Kidney (tissue), 14 donors: ENCODE data around the gene SLC7A4. TPM values are rescaled to one million over a fixed set of nuclear protein-coding genes. Genes with fewer than 3 reads are reported as not detected.

Experiments used
- DNase-seq, 5 donors: peaks; one replicate each; pipeline ENCODE4 v3.0.0-alpha.2; 2013 to 2020
- FAIRE-seq: peaks from 2 replicates; lab custom pipeline; 2012; peaks lifted over from hg19 to GRCh38; lab: Jason Lieb, UNC
- H3K27ac ChIP-seq, 2 donors: one replicate each; pipeline ENCODE4 v1.7.0; 2013; ENCODE audit warnings: low read depth in 2 of 2, low read length in 2 of 2, inconsistent platforms in 1 of 2
- H3K27me3 ChIP-seq: one replicate; pipeline ENCODE4 v1.7.1; 2013; ENCODE audit warnings: low read length, inconsistent platforms; ENCODE audit not compliant: control insufficient read depth, insufficient read depth
- H3K36me3 ChIP-seq, 3 donors: one replicate each; pipeline versions ENCODE4 v1.7.0 to v1.7.1; 2013; ENCODE audit warnings: low read length in 3 of 3, control low read depth in 1 of 3, inconsistent platforms in 1 of 3; ENCODE audit not compliant: insufficient read depth in 3 of 3, control insufficient read depth in 2 of 3
- H3K4me1 ChIP-seq, 3 donors: one replicate each; pipeline versions ENCODE4 v1.7.0 to v1.7.1; 2013; ENCODE audit warnings: low read length in 3 of 3, inconsistent platforms in 1 of 3, low read depth in 1 of 3; ENCODE audit not compliant: control insufficient read depth in 2 of 3, insufficient read depth in 2 of 3
- H3K4me3 ChIP-seq, 3 donors: one replicate each; pipeline versions ENCODE4 v1.7.0 to v1.8.1; 2013; ENCODE audit warnings: low read length in 3 of 3, control low read depth in 1 of 3, inconsistent platforms in 1 of 3
- H3K9ac ChIP-seq, 3 donors: one replicate each; pipeline versions ENCODE4 v1.7.0 to v1.7.1; 2013; ENCODE audit warnings: low read length in 3 of 3, control low read depth in 1 of 3, inconsistent platforms in 1 of 3
- H3K9me3 ChIP-seq, 3 donors: one replicate each; pipeline versions ENCODE4 v1.7.0 to v1.7.1; 2013; ENCODE audit warnings: low read length in 3 of 3, control low read depth in 1 of 3, inconsistent platforms in 1 of 3; ENCODE audit not compliant: control insufficient read depth in 2 of 3, insufficient read depth in 1 of 3
- intact Hi-C: fragments of 100-400 bp; cut with DNase I; formaldehyde crosslinking; loops from one replicate; pipeline ENCODE4 v1.11.1; 2022
- polyA plus RNA-seq: library from polyadenylated mRNA; stranded (reverse); fragments of 350-450 nt; fragmentation: Illumina TruSeq; extraction: RNeasy Lipid Tissue Mini Kit (QIAGEN cat#74804); gene quantifications from one replicate; pipeline ENCODE4 v1.2.3, GENCODE V29; 2014; ENCODE audit warnings: low read depth, low replicate concordance; ENCODE audit not compliant: insufficient read depth
- total RNA-seq: library from RNA; stranded (reverse); fragmentation: NEBNext Ultra II Directional; extraction: Animal tissue kit (Norgen Biotek cat#: 25700); gene quantifications from one replicate; pipeline ENCODE4 v1.2.1, GENCODE V29; 2021
- TF ChIP-seq, protein P1 (sequence below): IDR thresholded peaks from 3 replicates; pipeline ENCODE4 v1.5.1; 2012; ENCODE audit warnings: mild to moderate bottlenecking, moderate library complexity, borderline replicate concordance; ENCODE audit not compliant: insufficient read depth; ENCODE audit errors: extremely low read depth
- donor health status: control.
- donor health status: control.
- donor health status: control.
- donor health status: control.
- donor health status: control.
- donor health status: DM: yes; HTN: yes; CAD: no.
- donor health status: Normal renal cell carcinoma (clear cell type).

Gene SLC7A4
- total and polyA plus RNA-seq, 2 donors from 2014 or later, result 0.57 to 1.2 TPM

DNA sequence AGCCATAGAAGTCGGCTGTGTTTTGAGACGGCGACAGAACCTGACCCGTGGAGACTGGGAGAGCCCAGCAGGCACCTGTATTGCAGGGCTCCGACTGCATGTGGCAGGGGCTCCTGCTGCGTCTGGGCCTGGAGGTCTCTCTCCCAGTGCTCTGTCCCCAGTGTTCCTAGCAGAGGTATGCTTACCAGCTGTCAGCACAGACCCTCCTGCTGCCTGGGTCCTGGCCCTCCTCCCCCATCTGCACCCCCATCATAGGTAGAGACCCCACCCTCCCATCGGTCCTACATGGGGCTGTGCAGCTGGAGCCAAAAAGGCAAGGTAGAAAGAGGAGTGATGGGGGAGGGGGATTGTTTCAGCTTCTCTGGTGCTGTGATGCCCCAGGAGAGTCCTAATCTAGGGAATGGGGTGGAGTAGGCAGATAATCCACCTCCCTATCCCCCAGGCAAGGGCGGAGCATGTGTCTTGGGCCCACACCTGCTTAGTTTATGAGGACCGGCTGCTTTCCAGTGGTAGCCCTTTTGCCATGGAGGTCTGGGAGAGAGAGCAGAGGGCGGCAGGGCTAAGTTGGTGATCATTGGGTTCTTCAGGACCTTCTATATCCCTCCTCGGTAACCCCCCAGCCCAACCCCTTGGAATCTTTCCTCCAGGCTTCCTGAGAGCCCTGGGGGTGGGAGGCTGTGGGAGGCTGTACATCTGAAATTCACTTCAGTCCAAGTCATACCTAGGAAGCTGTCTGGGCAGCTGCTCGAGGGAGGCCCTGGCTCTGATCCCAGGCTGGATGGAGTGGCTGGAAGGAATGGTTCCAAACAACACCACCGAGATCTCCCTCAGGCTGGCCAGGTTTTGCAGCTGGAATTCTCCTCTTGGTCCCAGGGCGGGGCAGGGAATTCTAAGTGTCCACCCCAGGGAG lies 5.3 kb downstream of the SLC7A4 start:
- no peaks in the 10 kb centered on the region for H3K36me3 ChIP-seq
- no peaks in the 10 kb centered on the region for H3K27me3 ChIP-seq
- TF ChIP-seq, protein P1, sequence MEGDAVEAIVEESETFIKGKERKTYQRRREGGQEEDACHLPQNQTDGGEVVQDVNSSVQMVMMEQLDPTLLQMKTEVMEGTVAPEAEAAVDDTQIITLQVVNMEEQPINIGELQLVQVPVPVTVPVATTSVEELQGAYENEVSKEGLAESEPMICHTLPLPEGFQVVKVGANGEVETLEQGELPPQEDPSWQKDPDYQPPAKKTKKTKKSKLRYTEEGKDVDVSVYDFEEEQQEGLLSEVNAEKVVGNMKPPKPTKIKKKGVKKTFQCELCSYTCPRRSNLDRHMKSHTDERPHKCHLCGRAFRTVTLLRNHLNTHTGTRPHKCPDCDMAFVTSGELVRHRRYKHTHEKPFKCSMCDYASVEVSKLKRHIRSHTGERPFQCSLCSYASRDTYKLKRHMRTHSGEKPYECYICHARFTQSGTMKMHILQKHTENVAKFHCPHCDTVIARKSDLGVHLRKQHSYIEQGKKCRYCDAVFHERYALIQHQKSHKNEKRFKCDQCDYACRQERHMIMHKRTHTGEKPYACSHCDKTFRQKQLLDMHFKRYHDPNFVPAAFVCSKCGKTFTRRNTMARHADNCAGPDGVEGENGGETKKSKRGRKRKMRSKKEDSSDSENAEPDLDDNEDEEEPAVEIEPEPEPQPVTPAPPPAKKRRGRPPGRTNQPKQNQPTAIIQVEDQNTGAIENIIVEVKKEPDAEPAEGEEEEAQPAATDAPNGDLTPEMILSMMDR, result no peak
- no peak overlapping the region for H3K27ac ChIP-seq
- H3K4me3 ChIP-seq, result no peak overlapping the region
- H3K9me3 ChIP-seq, result no peaks in the 10 kb centered on the region
- DNase-seq (no peak), FAIRE-seq (no peak)
- no peak overlapping the region for H3K9ac ChIP-seq
- intact Hi-C loops, result no loop called here
- peaks cover 0 to 5% (median 0%) of the 10 kb centered on the region in 3 donors for H3K4me1 ChIP-seq

DNA sequence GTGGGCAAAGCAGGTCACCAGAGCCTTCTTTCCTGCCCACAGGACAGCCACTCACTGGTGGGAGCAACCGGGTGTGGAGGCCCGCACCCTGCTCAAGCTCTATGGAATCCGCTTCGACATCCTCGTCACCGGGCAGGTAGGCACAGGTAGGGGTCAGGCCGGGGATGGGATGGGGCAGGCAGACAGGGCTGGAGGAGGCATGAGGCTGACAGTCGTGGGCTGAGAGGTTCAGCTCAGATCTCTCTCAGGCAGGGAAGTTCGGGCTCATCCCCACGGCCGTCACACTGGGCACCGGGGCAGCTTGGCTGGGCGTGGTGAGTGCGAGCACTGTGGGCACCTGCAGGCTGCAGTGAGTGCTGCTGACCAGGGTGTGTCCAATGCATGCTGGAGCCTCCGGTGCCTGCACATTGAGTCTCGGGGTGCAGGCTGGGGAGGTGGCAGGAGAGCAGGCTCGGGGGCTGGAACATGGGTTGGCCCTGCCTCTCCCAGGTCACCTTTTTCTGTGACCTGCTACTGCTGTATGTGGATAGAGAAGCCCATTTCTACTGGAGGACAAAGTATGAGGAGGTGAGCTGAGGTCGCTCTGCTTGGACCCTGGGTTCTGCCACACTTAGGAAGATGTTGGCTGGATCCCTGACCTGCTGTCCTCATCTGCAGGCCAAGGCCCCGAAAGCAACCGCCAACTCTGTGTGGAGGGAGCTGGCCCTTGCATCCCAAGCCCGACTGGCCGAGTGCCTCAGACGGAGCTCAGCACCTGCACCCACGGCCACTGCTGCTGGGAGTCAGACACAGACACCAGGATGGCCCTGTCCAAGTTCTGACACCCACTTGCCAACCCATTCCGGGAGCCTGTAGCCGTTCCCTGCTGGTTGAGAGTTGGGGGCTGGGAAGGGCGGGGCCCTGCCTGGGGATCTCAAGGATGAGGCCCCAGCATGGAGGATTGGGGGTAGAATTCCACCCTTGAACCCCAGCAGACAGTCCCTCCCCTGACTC lies 6.3 kb downstream of the SLC7A4 start:
- no peaks in the 10 kb centered on the region for H3K4me1 ChIP-seq
- H3K36me3 ChIP-seq, result no peaks in the 10 kb centered on the region
- DNase-seq (no peak), FAIRE-seq (no peak)
- intact Hi-C loops, result no loop called here
- H3K9me3 ChIP-seq, result no peaks in the 10 kb centered on the region
- no peak overlapping the region for H3K9ac ChIP-seq
- no peaks in the 10 kb centered on the region for H3K27me3 ChIP-seq
- TF ChIP-seq, protein P1, result no peak
- no peak overlapping the region for H3K27ac ChIP-seq
- no peak overlapping the region for H3K4me3 ChIP-seq

DNA sequence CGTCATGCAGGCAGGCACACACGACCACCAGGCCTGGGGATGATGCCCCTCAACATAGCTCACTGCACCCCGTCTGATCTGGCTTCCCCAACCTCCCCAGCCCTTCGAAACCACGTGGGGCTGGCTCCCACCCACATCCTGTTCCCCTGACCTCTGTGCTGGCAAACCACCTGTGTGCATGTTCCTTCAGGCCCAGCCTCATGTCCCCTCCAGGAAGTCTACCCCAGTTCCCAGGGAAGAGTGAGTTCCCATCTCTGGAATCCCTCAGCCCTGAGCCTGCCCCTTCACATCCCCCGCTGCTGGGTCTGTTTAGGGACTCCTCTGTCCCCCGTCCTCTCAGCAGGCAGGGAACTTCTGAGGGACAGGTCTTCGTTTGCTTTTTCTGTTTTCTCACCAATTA lies 7.1 kb downstream of the SLC7A4 start:
- no peak overlapping the region for H3K9ac ChIP-seq
- intact Hi-C loops, result no loop called here

More for the DNA sequence above, 7.1 kb downstream of the SLC7A4 start:
- Histone ChIP-seq H3K27me3 (no peaks in the 10 kb centered on the region), H3K9me3 (no peaks in the 10 kb centered on the region), H3K4me3 (no peak overlapping the region), H3K27ac (no peak overlapping the region), H3K36me3 (no peaks in the 10 kb centered on the region), H3K4me1 (no peaks in the 10 kb centered on the region)
- TF ChIP-seq, protein P1, result no peak
- DNase-seq (no peak), FAIRE-seq (no peak)
